Measurements from ENCODE around the gene DYNC2H1. TPM values are rescaled to one million over a fixed set of nuclear protein-coding genes. Genes with fewer than 3 reads are reported as not detected.

DYNC2H1 gene
- total RNA-seq, 4 donors from 2014 or later, result 37.8 to 43.1 (median 38.8) TPM

DNA sequence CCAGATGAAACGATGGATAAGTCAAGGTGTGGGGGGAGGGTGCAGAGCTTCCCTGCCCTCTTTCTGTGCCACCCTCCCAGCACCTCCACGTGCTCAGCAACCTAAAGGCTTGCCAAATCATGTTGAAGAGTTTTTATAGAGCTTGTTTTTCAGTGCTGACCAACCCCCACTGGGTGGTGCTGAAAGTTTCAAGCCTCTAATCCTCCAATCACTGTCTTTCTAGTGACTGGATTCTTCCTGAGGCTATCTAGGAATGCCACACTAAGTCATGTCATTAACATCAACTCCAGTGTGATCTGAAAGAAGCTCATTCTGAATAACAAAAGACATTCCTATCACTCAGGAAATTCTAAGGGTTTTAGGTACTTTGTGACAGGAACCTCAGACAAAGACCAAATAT, 382.6 kb downstream of the DYNC2H1 start:
- WGBS, 2 donors, result 69 to 81% methylated on average over 2 of the region's 2 CpGs
- no peaks in the 10 kb centered on the region for H3K36me3 ChIP-seq
- H3K27ac ChIP-seq, result no peak overlapping the region

DNA sequence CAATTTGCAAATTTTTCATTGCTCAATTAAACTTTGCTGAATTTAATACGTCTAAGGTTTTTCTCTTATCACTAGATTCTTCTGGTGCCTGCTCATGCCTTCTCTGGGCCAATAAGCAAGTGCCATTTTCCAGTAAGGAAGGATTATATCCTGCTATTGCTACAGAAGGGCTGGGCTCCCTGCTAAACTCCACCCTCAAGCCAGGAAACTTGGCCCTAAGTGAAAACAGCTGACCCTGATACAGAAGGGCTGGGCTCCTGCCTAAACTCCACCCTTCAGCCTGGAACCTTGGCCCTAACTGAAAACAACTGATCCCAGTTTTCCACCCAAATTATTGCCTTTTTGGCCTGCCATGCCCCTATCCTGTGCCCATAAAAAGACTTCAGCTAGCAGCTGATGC, 385.3 kb downstream of the DYNC2H1 start:
- Histone ChIP-seq H3K27ac (no peak overlapping the region), H3K36me3 (no peaks in the 10 kb centered on the region), H3K4me1 (no peaks in the 10 kb centered on the region), H3K27me3 (no peaks in the 10 kb centered on the region), H3K4me3 (no peak overlapping the region), H3K9me3 (peaks cover 0 to 7% (median 0%) of the 10 kb centered on the region in 4 donors)
- WGBS, 2 donors, result 74 to 78% methylated on average over 1 of the region's 1 CpG
- TF ChIP-seq, protein P1, sequence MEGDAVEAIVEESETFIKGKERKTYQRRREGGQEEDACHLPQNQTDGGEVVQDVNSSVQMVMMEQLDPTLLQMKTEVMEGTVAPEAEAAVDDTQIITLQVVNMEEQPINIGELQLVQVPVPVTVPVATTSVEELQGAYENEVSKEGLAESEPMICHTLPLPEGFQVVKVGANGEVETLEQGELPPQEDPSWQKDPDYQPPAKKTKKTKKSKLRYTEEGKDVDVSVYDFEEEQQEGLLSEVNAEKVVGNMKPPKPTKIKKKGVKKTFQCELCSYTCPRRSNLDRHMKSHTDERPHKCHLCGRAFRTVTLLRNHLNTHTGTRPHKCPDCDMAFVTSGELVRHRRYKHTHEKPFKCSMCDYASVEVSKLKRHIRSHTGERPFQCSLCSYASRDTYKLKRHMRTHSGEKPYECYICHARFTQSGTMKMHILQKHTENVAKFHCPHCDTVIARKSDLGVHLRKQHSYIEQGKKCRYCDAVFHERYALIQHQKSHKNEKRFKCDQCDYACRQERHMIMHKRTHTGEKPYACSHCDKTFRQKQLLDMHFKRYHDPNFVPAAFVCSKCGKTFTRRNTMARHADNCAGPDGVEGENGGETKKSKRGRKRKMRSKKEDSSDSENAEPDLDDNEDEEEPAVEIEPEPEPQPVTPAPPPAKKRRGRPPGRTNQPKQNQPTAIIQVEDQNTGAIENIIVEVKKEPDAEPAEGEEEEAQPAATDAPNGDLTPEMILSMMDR (IDR thresholded peaks at IDR 0.05), result no peak
- TF ChIP-seq EP300 (IDR thresholded peaks at IDR 0.05) (no peak), POLR2A (IDR thresholded peaks at IDR 0.05) (no peak)
- no peak for DNase-seq (ENCODE audit: low spot score in 2 of 2)

More for the DNA sequence above, 382.6 kb downstream of the DYNC2H1 start:
- no peak overlapping the region for H3K4me3 ChIP-seq
- no peaks in the 10 kb centered on the region for H3K4me1 ChIP-seq
- no peak for TF ChIP-seq EP300 (IDR thresholded peaks at IDR 0.05)
- no peak for TF ChIP-seq POLR2A (IDR thresholded peaks at IDR 0.05)
- TF ChIP-seq, protein P1 (IDR thresholded peaks at IDR 0.05), result no peak
- no peak for DNase-seq (ENCODE audit: low spot score in 2 of 2)
- H3K9me3 ChIP-seq, result no peaks in the 10 kb centered on the region
- no peaks in the 10 kb centered on the region for H3K27me3 ChIP-seq

DNA sequence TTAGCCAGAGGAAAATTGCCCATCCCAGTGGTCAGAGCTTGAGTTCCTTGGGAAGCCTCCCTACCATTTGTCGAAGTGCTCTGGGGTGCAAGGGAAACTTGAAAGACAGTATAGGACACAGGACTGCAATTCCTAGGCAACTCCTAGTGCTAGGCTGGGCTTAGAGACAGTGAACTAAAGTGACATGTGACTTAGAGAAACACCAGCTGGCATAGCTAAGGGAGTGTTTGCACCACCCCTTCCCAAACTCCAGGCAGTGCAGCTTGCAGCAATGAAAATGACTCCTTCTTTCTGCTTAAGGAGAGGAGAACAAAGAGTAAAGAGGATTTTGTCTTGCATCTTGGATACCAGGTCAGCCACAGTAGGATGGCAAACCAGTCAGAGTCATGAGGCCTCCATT, 388.0 kb downstream of the DYNC2H1 start:
- Histone ChIP-seq H3K4me1 (no peaks in the 10 kb centered on the region), H3K9me3 (peaks cover 0 to 15% (median 0%) of the 10 kb centered on the region in 4 donors), H3K27me3 (no peaks in the 10 kb centered on the region), H3K36me3 (no peaks in the 10 kb centered on the region), H3K4me3 (no peak overlapping the region), H3K27ac (no peak overlapping the region)
- no peak for DNase-seq (ENCODE audit: low spot score in 2 of 2)
- 80 to 100% methylated on average over 1 of the region's 1 CpG for WGBS, 2 donors
- TF ChIP-seq EP300 (IDR thresholded peaks at IDR 0.05) (no peak), POLR2A (IDR thresholded peaks at IDR 0.05) (no peak)
- TF ChIP-seq, protein P1 (IDR thresholded peaks at IDR 0.05), result no peak

DNA sequence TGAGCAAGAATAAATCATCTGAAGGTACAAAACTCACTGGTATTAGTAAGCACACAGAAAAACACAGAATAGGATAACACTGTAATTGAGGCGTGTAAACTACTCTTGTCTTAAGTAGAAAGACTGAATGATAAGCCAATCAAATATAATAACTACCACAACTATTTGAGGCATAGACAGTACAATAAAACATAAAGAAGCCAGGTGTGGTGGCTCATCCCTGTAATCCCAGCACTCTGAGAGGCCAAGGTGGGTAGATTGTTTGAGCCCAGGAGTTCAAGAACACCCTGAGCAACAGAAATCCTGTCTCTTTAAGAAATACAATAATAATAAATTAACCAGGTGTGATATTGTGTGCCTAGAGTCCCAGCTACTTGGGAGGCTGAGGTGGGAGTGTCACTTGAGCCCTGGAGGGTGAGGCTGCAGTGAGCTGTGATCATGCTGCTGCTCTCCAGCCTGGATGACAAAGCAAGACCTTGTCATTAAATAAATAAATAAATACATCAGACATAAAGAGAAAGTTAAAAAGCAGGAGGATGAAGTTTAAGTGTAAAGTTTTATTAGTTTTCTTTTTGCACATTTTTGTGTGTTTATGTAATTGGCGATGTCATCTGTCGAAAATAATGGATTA, 390.6 kb downstream of the DYNC2H1 start:
- H3K27me3 ChIP-seq, result no peaks in the 10 kb centered on the region
- H3K9me3 ChIP-seq, result peaks cover 0 to 15% (median 0%) of the 10 kb centered on the region in 4 donors
- H3K27ac ChIP-seq, result no peak overlapping the region
- no peak for DNase-seq (ENCODE audit: low spot score in 2 of 2)
- H3K4me3 ChIP-seq, result no peak overlapping the region
- WGBS, 2 donors, result 62 to 64% methylated on average over 3 of the region's 3 CpGs
- no peaks in the 10 kb centered on the region for H3K4me1 ChIP-seq
- no peaks in the 10 kb centered on the region for H3K36me3 ChIP-seq
- TF ChIP-seq POLR2A (IDR thresholded peaks at IDR 0.05), result no peak
- TF ChIP-seq EP300 (IDR thresholded peaks at IDR 0.05), result no peak
- TF ChIP-seq, protein P1 (IDR thresholded peaks at IDR 0.05), result no peak

DNA sequence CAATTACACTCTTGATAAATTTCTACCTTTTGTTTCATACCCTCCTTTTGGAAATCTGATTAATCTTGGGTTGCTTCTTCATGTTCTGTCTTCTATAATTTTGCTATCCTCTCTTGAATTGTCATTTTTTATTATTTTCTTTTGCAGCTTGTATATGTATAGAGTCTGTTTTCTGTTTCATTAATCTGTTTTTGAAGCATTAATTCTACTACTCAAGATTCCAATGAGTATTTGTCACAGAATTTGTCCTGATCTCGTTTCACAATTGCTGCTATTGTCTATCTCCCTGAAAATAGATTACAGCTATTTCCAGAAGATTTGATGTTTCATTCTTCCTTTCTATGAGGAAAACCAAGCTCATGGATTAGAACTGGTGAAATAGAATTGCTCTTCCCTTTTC, 406.1 kb downstream of the DYNC2H1 start:
- H3K9me3 ChIP-seq, result peaks cover 0 to 10% (median 0%) of the 10 kb centered on the region in 4 donors
- H3K27ac ChIP-seq, result no peak overlapping the region
- H3K36me3 ChIP-seq, result no peaks in the 10 kb centered on the region
- TF ChIP-seq EP300 (IDR thresholded peaks at IDR 0.05), result no peak
- TF ChIP-seq POLR2A (IDR thresholded peaks at IDR 0.05), result no peak
- TF ChIP-seq, protein P1 (IDR thresholded peaks at IDR 0.05), result no peak
- no peak for DNase-seq (ENCODE audit: low spot score in 2 of 2)
- no peaks in the 10 kb centered on the region for H3K4me1 ChIP-seq
- H3K4me3 ChIP-seq, result no peak overlapping the region
- 27 to 42% methylated on average over 1 of the region's 1 CpG for WGBS, 2 donors
- no peaks in the 10 kb centered on the region for H3K27me3 ChIP-seq
